Measurements from ENCODE around the gene MT1A. TPM values are rescaled to one million over a fixed set of nuclear protein-coding genes. Genes with fewer than 3 reads are reported as not detected.

MT1A gene
- total RNA-seq, 2 experiments from 2014 or later, result not detected

DNA sequence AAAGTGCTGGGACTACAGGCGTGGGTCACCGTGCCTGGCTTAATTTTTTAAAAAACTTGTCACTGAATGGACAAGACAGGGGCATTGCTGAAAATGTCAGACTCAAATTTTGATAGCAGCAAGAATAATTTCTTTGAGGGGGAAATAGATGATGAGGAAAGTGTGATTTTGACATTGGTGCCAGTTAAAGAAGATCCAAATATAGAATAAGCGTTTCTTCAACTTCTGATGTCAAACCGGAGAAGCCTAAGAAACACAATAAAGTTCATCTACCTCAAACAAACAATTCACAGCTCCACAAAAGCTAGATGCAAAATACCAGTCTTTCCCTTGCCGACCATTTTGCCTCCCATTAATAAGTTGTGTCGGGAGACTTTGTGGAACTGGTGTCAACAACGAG lies 48.3 kb downstream of the MT1A start:
- DNase-seq (no peak), ATAC-seq (ENCODE audit: poor library complexity) (no peak)
- no peaks in the 10 kb centered on the region for H3K9me3 Mint-ChIP-seq
- H3K36me3 Mint-ChIP-seq (ENCODE audit: low read depth), result peaks cover 8% of the 10 kb centered on the region
- TF ChIP-seq, protein P1, sequence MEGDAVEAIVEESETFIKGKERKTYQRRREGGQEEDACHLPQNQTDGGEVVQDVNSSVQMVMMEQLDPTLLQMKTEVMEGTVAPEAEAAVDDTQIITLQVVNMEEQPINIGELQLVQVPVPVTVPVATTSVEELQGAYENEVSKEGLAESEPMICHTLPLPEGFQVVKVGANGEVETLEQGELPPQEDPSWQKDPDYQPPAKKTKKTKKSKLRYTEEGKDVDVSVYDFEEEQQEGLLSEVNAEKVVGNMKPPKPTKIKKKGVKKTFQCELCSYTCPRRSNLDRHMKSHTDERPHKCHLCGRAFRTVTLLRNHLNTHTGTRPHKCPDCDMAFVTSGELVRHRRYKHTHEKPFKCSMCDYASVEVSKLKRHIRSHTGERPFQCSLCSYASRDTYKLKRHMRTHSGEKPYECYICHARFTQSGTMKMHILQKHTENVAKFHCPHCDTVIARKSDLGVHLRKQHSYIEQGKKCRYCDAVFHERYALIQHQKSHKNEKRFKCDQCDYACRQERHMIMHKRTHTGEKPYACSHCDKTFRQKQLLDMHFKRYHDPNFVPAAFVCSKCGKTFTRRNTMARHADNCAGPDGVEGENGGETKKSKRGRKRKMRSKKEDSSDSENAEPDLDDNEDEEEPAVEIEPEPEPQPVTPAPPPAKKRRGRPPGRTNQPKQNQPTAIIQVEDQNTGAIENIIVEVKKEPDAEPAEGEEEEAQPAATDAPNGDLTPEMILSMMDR (IDR thresholded peaks at IDR 0.05), result no peak
- H3K27me3 Mint-ChIP-seq, result no peaks in the 10 kb centered on the region
- H3K9me3 ChIP-seq (ENCODE audit: control insufficient read depth in 1 of 2, insufficient read depth in 1 of 2, low read length in 2 of 2), result peaks cover 0 to 7% of the 10 kb centered on the region in 2 experiments
- peaks cover 21% of the 10 kb centered on the region for H3K4me1 Mint-ChIP-seq (ENCODE audit: low read depth)
- no peak overlapping the region for H3K27ac ChIP-seq (ENCODE audit: low read depth in 1 of 2, low read length in 2 of 2)
- H3K4me3 Mint-ChIP-seq, result no peak overlapping the region
- ChIA-PET CTCF (no interaction called here), POLR2A (no interaction called here)
- no peak overlapping the region for H3K27ac Mint-ChIP-seq
- peaks cover 22% of the 10 kb centered on the region for H3K4me1 ChIP-seq (ENCODE audit: insufficient read depth, low read length)
- intact Hi-C loops (cut with DNase I, micrococcal nuclease), result no loop called here
- H3K36me3 ChIP-seq (ENCODE audit: insufficient read depth, low read length), result no peaks in the 10 kb centered on the region
- H3K4me3 ChIP-seq (ENCODE audit: low read length), result no peak overlapping the region
- no peaks in the 10 kb centered on the region for H3K27me3 ChIP-seq (ENCODE audit: control insufficient read depth in 1 of 2, insufficient read depth in 2 of 2, low read length in 2 of 2)

DNA sequence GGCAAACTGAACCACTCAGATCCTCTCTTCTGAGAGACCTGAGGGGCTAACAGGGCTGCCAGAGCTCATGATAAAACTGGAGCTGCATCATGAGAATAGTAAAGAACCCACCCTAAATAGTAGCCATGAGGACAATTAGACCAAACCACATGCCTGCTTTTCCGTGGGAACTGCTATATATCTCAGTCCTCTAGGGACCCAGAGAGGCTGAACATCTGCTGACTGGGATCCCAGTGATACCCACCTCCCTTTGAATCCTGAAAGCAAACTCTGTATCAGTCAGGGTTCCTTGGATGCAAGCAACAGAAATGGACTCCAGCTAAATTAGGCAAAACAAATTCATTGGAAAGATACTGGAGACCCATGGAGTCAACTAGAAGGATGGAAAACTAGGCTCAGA lies 50.3 kb downstream of the MT1A start:
- DNase-seq (no peak), ATAC-seq (ENCODE audit: poor library complexity) (no peak)
- no peaks in the 10 kb centered on the region for H3K36me3 ChIP-seq (ENCODE audit: insufficient read depth, low read length)
- intact Hi-C loops (cut with DNase I, micrococcal nuclease), result no loop called here
- no peak overlapping the region for H3K27ac Mint-ChIP-seq
- TF ChIP-seq, protein P1 (IDR thresholded peaks at IDR 0.05), result no peak
- ChIA-PET CTCF (no interaction called here), POLR2A (no interaction called here)
- H3K4me1 Mint-ChIP-seq (ENCODE audit: low read depth), result peaks cover 8% of the 10 kb centered on the region
- H3K4me3 ChIP-seq (ENCODE audit: low read length), result no peak overlapping the region
- peaks cover 4% of the 10 kb centered on the region for H3K4me1 ChIP-seq (ENCODE audit: insufficient read depth, low read length)
- no peak overlapping the region for H3K27ac ChIP-seq (ENCODE audit: low read depth in 1 of 2, low read length in 2 of 2)
- H3K9me3 Mint-ChIP-seq, result no peaks in the 10 kb centered on the region
- no peaks in the 10 kb centered on the region for H3K27me3 Mint-ChIP-seq
- H3K9me3 ChIP-seq (ENCODE audit: control insufficient read depth in 1 of 2, insufficient read depth in 1 of 2, low read length in 2 of 2), result peaks cover 0 to 7% of the 10 kb centered on the region in 2 experiments
- peaks cover 5% of the 10 kb centered on the region for H3K36me3 Mint-ChIP-seq (ENCODE audit: low read depth)
- no peaks in the 10 kb centered on the region for H3K27me3 ChIP-seq (ENCODE audit: control insufficient read depth in 1 of 2, insufficient read depth in 2 of 2, low read length in 2 of 2)
- no peak overlapping the region for H3K4me3 Mint-ChIP-seq

DNA sequence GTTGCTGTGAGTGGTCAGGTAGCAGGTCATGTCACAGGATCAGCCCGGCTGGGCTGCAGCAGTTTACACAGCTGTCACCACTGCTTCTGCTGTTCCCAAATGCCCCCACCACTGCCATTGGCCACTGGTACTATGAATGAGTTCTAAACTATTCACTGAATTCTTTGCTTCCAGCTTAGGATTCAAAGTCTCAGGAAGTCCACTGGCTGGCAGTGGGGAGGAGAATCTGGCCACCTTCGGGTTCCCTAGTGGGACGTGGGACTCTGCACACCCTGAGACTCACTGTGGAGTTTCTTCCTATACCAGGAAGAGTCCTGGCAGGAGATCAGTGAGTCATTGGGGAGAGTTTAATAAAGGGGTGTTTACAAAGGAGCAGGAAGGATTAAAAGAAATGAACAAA lies 50.7 kb downstream of the MT1A start:
- CTCF ChIA-PET, result no interaction called here
- TF ChIP-seq, protein P1 (IDR thresholded peaks at IDR 0.05), result no peak
- Mint-ChIP-seq H3K4me3 (no peak overlapping the region), H3K4me1 (ENCODE audit: low read depth) (peaks cover 4% of the 10 kb centered on the region), H3K36me3 (ENCODE audit: low read depth) (peaks cover 5% of the 10 kb centered on the region), H3K27ac (no peak overlapping the region), H3K9me3 (no peaks in the 10 kb centered on the region), H3K27me3 (no peaks in the 10 kb centered on the region)
- intact Hi-C loops (cut with DNase I, micrococcal nuclease), result no loop called here
- POLR2A ChIA-PET, result no interaction called here
- no peak for DNase-seq
- ATAC-seq (ENCODE audit: poor library complexity), result no peak
- Histone ChIP-seq H3K27me3 (ENCODE audit: control insufficient read depth in 1 of 2, insufficient read depth in 2 of 2, low read length in 2 of 2) (no peaks in the 10 kb centered on the region), H3K27ac (ENCODE audit: low read depth in 1 of 2, low read length in 2 of 2) (no peak overlapping the region), H3K4me1 (ENCODE audit: insufficient read depth, low read length) (peaks cover 3% of the 10 kb centered on the region), H3K36me3 (ENCODE audit: insufficient read depth, low read length) (no peaks in the 10 kb centered on the region), H3K4me3 (ENCODE audit: low read length) (no peak overlapping the region), H3K9me3 (ENCODE audit: control insufficient read depth in 1 of 2, insufficient read depth in 1 of 2, low read length in 2 of 2) (peaks cover 0 to 7% of the 10 kb centered on the region in 2 experiments)

Other genes starting within 250 kb of the MT1A start
- 10 to 100 TPM; 79.2 to 83.8 TPM for gene AMFR, start 213.1 kb upstream of the MT1A start, total RNA-seq
- 10 to 100 TPM; 89.6 to 96.6 TPM for gene NUDT21, start 187.3 kb upstream of the MT1A start, total RNA-seq
- gene OGFOD1, start 187.1 kb upstream of the MT1A start, total RNA-seq, result 10 to 100 TPM; 14.6 to 14.8 TPM
- gene BBS2, start 118.6 kb upstream of the MT1A start, total RNA-seq, result 10 to 100 TPM; 69.6 to 72.8 TPM
- gene MT4, start 73.6 kb upstream of the MT1A start, total RNA-seq, result not detected
- under 1 TPM in 1 of 2 experiments, not detected in 1; 0.50 TPM for gene MT3, start 49.1 kb upstream of the MT1A start, total RNA-seq
- gene MT2A, start 30.1 kb upstream of the MT1A start, total RNA-seq, result 10 to 100 TPM; 47.1 to 50.8 TPM
- 1 to 10 TPM; 2.5 to 2.9 TPM for gene MT1E, start 12.9 kb upstream of the MT1A start, total RNA-seq
- gene MT1M, start 6.0 kb upstream of the MT1A start, total RNA-seq, result not detected
- not detected for gene MT1B, start 13.2 kb downstream of the MT1A start, total RNA-seq
- gene MT1F, start 19.3 kb downstream of the MT1A start, total RNA-seq, result 1 to 10 TPM; 2.3 to 2.7 TPM
- not detected for gene MT1G, start 29.4 kb downstream of the MT1A start, total RNA-seq
- not detected for gene MT1H, start 31.1 kb downstream of the MT1A start, total RNA-seq
- gene MT1X, start 43.8 kb downstream of the MT1A start, total RNA-seq, result 10 to 100 TPM; 10.9 to 14.1 TPM
- 10 to 100 TPM; 45.6 to 47.2 TPM for gene NUP93, start 91.5 kb downstream of the MT1A start, total RNA-seq
- gene SLC12A3, start 226.5 kb downstream of the MT1A start, total RNA-seq, result not detected